AG04450 (cell line): ENCODE results near the gene ZNF354C. TPM values are rescaled to one million over a fixed set of nuclear protein-coding genes. Genes with fewer than 3 reads are reported as not detected.

Experiments used
- CTCF ChIA-PET: fragments of 300-600, 350-600 bp; formaldehyde crosslinking; extraction: SDS; loops from one replicate; lab custom pipeline; 2022; ENCODE audit warnings: antibody characterized with exemption, inconsistent platforms; lab: Charles Lee
- POLR2A ChIA-PET: fragments of 350-600 bp; formaldehyde crosslinking; extraction: SDS; loops from one replicate; lab custom pipeline; 2021; ENCODE audit warnings: antibody characterized with exemption, inconsistent platforms; lab: Yijun Ruan, JAX
- DNase-seq: peaks from one replicate; pipeline ENCODE4 v3.0.0-alpha.2; 2011; ENCODE audit warnings: low read depth, low spot score
- H3K27ac ChIP-seq: one replicate; pipeline ENCODE4 v1.5.1; 2012; ENCODE audit warnings: low read depth, low read length, control low read depth
- H3K27me3 ChIP-seq: one replicate; pipeline ENCODE4 v1.6.0; 2012; ENCODE audit warnings: low read length; ENCODE audit not compliant: control insufficient read depth, insufficient read depth
- H3K4me3 ChIP-seq: 2 replicates; pipeline ENCODE4 v1.5.1; 2011; ENCODE audit warnings: mild to moderate bottlenecking, low read depth, low read length, control low read depth
- H3K9me3 ChIP-seq: 2 replicates; pipeline ENCODE4 v1.5.1; 2012; ENCODE audit warnings: low read length; ENCODE audit not compliant: control insufficient read depth, insufficient read depth
- polyA minus RNA-seq: library from RNA; depleted of rRNA, polyadenylated mRNA; stranded (reverse); fragments of >200 nt; gene quantifications from 2 replicates; pipeline ENCODE4 v1.2.3, GENCODE V29; 2011; rRNA and poly(A)+ RNA removed
- polyA plus RNA-seq: library from polyadenylated mRNA; depleted of rRNA; stranded (reverse); fragments of >200 nt; gene quantifications from 2 replicates; pipeline ENCODE4 v1.2.3, GENCODE V29; 2011; rRNA removed
- TF ChIP-seq, protein P1 (sequence below): IDR thresholded peaks from 2 replicates; pipeline ENCODE4 v1.5.1; 2011; ENCODE audit warnings: low read depth, low read length, control low read depth, inconsistent platforms

ZNF354C gene
- polyA plus RNA-seq: 4.2 and 5.1 TPM in 2 replicates
- polyA minus RNA-seq: 5.1 and 7.6 TPM in 2 replicates

DNA sequence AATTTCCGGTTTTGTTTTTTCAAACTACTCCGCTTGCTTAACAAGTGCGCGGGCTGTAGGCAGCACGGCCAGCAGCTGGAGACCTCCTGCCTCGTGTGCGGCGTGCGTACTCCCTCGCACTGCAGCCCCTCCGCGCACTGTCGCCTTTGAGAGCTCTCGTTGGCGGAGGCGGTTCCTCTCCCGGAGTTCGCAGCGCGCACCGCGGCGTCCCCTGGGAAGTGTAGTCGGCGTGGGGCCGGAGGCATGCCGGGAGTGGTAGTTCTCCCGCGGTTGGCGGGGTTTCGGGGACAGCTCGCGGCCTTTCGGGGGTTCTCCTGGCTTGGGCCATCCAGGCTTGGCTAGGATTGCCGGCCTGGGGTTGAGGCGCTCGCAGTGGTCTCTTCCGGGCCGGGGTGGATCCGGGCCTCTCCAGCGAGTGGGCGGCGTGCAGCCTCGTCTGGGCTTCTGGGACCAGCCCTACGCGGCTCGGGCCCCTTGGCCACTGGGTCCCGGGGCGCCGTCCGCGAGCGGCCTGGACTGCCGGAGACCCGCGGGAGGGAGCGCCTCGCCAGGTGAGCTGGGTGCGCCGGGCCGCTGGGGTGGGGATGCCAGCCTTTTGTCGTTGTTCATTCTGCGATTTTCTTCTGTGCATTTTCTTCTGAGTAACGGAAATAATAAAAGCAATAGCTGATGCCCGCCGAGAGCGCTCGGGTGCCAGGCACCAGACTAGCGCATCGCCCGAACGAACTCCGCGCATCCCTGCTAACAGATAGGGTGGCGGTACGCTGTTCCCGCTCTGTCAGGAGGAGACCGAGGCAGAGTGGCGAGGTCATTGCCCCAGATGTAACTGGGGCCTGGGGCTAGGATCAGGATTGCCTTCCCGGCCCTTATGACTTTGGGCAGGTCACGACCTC is at the start of gene ZNF354C:
ZNF354C (plus strand) TSS at position 258 of the 893 bp plus-strand sequence. CDS start 1,696 bp downstream, outside the sequence.
- TF ChIP-seq, protein P1, sequence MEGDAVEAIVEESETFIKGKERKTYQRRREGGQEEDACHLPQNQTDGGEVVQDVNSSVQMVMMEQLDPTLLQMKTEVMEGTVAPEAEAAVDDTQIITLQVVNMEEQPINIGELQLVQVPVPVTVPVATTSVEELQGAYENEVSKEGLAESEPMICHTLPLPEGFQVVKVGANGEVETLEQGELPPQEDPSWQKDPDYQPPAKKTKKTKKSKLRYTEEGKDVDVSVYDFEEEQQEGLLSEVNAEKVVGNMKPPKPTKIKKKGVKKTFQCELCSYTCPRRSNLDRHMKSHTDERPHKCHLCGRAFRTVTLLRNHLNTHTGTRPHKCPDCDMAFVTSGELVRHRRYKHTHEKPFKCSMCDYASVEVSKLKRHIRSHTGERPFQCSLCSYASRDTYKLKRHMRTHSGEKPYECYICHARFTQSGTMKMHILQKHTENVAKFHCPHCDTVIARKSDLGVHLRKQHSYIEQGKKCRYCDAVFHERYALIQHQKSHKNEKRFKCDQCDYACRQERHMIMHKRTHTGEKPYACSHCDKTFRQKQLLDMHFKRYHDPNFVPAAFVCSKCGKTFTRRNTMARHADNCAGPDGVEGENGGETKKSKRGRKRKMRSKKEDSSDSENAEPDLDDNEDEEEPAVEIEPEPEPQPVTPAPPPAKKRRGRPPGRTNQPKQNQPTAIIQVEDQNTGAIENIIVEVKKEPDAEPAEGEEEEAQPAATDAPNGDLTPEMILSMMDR: no peak
- peak within 1 kb of the TSS; percentile 76 for H3K4me3 ChIP-seq
- H3K27me3 ChIP-seq: no peaks in the 10 kb centered on the region
- ChIA-PET CTCF (interaction anchor here (1.5 kb wide), 1 partner anchor 330 kb away, joined by 7 read pairs; the partner anchor contains the start of gene ZNF354A), POLR2A (interaction anchor here (0.6 to 1.4 kb wide), 5 partner anchors 159 to 563 kb away, joined by 3 to 14 read pairs (median 4); partner anchors contain the start of genes HNRNPH1, ZNF354A and ZNF354B)
- peak within 1 kb of the TSS; percentile 39 for H3K27ac ChIP-seq
- peak; percentile 74 for DNase-seq
- peaks cover 47% of the 10 kb centered on the region for H3K9me3 ChIP-seq

DNA sequence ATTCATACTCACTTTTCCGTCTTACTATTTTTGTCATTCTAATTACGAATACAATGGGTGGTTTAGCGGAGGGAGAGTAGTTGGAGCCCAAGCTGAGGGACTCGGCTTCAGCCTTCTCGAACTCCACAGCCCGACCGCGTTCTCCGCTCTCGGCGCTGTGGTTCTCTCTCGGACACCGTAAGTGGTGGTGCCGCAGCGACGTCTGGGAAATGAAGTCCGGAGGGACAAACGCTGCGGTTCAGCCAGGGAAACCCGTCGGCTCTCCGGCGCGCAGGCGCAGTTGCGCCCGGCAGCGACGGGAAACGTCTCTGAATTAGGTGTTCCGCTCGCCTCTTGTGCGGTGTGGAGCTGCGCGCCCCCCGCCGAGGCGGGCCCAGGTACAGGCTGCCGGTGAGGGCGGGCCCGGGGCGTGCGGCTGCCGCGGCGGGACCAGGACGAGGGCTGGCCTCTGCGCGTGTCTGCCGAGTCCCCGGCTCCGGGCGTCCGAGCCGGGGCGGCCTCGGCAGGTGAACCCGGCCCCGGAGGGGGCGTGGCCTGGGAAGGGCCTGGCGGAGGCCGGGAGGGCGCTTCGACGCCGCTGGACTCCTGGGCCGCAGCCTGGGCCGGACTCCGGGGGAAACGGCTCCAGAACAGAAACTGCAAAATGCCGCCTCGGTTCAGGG is 36.5 kb upstream of the ZNF354C start, which contains the start of gene ZNF879:
ZNF879 (plus strand) TSS at position 277 of the 662 bp plus-strand sequence. CDS start 1,201 bp downstream, outside the sequence.
- Histone ChIP-seq H3K27ac (peak within 1 kb of the TSS; percentile 21), H3K27me3 (no peaks in the 10 kb centered on the region), H3K4me3 (peak within 1 kb of the TSS; percentile 65), H3K9me3 (peaks cover 39% of the 10 kb centered on the region)
- POLR2A ChIA-PET: no interaction called here
- TF ChIP-seq, protein P1: no peak
- peak; percentile 86 for DNase-seq
- CTCF ChIA-PET: no interaction called here

DNA sequence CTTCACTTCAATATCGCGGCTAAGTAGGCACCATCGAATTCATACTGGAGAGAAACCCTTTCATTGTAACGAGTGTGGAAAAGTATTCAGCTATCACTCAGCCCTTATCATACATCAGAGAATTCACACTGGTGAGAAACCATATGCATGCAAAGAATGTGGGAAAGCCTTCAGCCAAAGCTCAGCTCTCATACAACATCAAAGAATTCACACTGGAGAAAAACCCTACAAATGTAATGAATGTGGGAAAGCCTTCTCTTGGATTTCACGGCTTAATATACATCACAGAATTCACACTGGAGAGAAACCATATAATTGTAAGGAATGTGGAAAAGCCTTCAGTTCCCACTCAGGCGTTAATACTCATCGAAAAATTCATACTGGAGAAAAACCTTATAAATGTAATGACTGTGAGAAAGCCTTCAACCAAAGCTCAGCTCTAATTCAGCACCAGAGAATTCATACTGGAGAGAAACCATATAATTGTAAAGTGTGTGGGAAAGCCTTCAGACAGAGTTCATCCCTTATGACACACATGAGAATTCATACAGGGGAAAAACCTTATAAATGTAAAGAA is 27.1 kb upstream of the ZNF354C start:
- DNase-seq: no peak
- ChIA-PET POLR2A (no interaction called here), CTCF (interaction anchor here (0.5 to 0.6 kb wide), 2 partner anchors 14 to 128 kb away, joined by 3 to 5 read pairs; no protein-coding TSS in a partner anchor)

DNA sequence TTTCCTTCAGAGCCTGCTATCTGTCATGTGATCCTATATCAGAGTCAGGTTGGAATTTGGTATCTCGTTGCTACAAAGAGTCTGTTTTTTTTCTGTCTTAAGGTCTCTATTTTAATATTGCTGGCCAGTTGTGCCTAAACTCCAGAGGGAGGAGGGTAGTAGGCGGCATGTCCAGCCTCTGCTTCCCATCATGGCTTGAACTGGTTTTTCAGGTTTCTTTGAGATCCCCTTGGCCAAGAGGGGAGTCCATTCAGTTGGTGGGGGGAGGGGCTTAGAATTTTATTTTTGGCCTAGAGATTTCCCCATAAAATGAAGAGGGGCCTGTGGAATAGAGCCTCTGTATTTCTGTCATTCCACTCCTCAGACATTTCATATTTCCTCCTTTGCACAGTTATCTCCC is 15.4 kb upstream of the ZNF354C start:
- no peak for DNase-seq
- ChIA-PET CTCF (no interaction called here), POLR2A (no interaction called here)
- Histone ChIP-seq H3K27me3 (no peaks in the 10 kb centered on the region), H3K9me3 (peaks cover 11% of the 10 kb centered on the region), H3K4me3 (no peak overlapping the region), H3K27ac (no peak overlapping the region)
- TF ChIP-seq, protein P1: no peak

More for the DNA sequence above, 27.1 kb upstream of the ZNF354C start:
- TF ChIP-seq, protein P1: no peak
- Histone ChIP-seq H3K9me3 (peaks cover 44% of the 10 kb centered on the region), H3K4me3 (no peak overlapping the region), H3K27me3 (no peaks in the 10 kb centered on the region), H3K27ac (no peak overlapping the region)
